HCT116 (cell line): Measurements from ENCODE around the gene SLAMF7. TPM values are rescaled to one million over a fixed set of nuclear protein-coding genes. Genes with fewer than 3 reads are reported as not detected.

Experiments
- ATAC-seq: fragments of 200-7000 bp; cut with Tn5 transposase; 2 replicates; pipeline ENCODE4 v1.9.1; 2020; ENCODE audit warnings: mild to moderate bottlenecking, moderate library complexity
- BruUV-seq: library from RNA; stranded (reverse); fragments of 400-500 nt; replicated peaks from 2 replicates; lab custom pipeline; 2021; lab: Mats Ljungman, UMichigan
- CTCF ChIA-PET: fragments of 300-600 bp; sonication (Branson Sonifier 250); formaldehyde crosslinking; loops from one replicate; lab custom pipeline; 2021; ENCODE audit warnings: antibody characterized with exemption; lab: Charles Lee
- POLR2A ChIA-PET: fragments of 300-600, 350-600 bp; sonication (Branson Sonifier 250); formaldehyde crosslinking; loops from one replicate; lab custom pipeline; 2021; ENCODE audit warnings: antibody characterized with exemption; lab: Charles Lee
- RAD21 ChIA-PET, 2 experiments: fragments of 300-600 bp; sonication (Branson Sonifier 250); formaldehyde crosslinking; loops; one replicate each; lab custom pipeline; 2023; ENCODE audit warnings: low total read pairs in 2 of 2; ENCODE audit not compliant: uncharacterized antibody in 2 of 2, unreplicated experiment in 2 of 2, low non-redundant PET in 1 of 2; lab: Charles Lee
- DNase-seq: peaks from one replicate; pipeline ENCODE4 v3.0.0-alpha.2; 2010; ENCODE audit warnings: low read depth, low spot score
- H2AFZ ChIP-seq: fragments of 200-600 bp; shearing (Covaris generic), sonication (generic); 2 replicates; pipeline ENCODE4 v1.6.1; 2017; ENCODE audit warnings: low read depth, mixed run types, mixed read lengths, antibody characterized with exemption, low read length; ENCODE audit not compliant: poor library complexity, severe bottlenecking
- H3K27ac ChIP-seq: 2 replicates; pipeline ENCODE4 v1.5.1; 2012; ENCODE audit warnings: low read depth, low read length
- H3K27me3 ChIP-seq: fragments of 200-600 bp; sonication (generic); 2 replicates; pipeline ENCODE4 v1.6.1; 2016; ENCODE audit warnings: mixed run types, low read length, mixed read lengths; ENCODE audit not compliant: insufficient read depth
- H3K36me3 ChIP-seq, 2 experiments: fragments of 200-500 bp in 1 of 2; fragments of 200-600 bp in 1 of 2; sonication (Bioruptor generic) in 1 of 2; sonication (generic) in 1 of 2; 2 replicates each; pipeline versions ENCODE4 v1.5.1 to v1.6.1; 2014 to 2016; ENCODE audit warnings: low read length in 2 of 2, inconsistent platforms in 1 of 2, mixed read lengths in 1 of 2, mixed run types in 1 of 2; ENCODE audit not compliant: insufficient read depth in 2 of 2, control insufficient read depth in 1 of 2
- H3K4me1 ChIP-seq, 2 experiments: fragments of 200-600 bp in 1 of 2; sonication (generic) in 1 of 2; 2 replicates each; pipeline versions ENCODE4 v1.5.1 to v1.6.1; 2012 to 2017; ENCODE audit warnings: low read length in 2 of 2, inconsistent platforms in 1 of 2, mild to moderate bottlenecking in 1 of 2, mixed read lengths in 1 of 2, mixed run types in 1 of 2, moderate library complexity in 1 of 2; ENCODE audit not compliant: insufficient read depth in 2 of 2, control insufficient read depth in 1 of 2
- H3K4me2 ChIP-seq: fragments of 200-600 bp; sonication (generic); 2 replicates; pipeline ENCODE4 v1.6.1; 2017; ENCODE audit warnings: mixed run types, low read length, mixed read lengths
- H3K4me3 ChIP-seq, 2 experiments: fragments of 200-600 bp in 1 of 2; sonication (generic) in 1 of 2; replicated peaks in 1 of 2; 2 replicates each; pipeline ENCODE4 v1.5.1; 2011 to 2016; ENCODE audit warnings: low read length in 2 of 2, control low read depth in 1 of 2, low read depth in 1 of 2, mild to moderate bottlenecking in 1 of 2, mixed read lengths in 1 of 2, mixed run types in 1 of 2
- H3K79me2 ChIP-seq: fragments of 200-600 bp; sonication (generic); 2 replicates; pipeline ENCODE4 v1.6.1; 2017; ENCODE audit warnings: mild to moderate bottlenecking, mixed run types, low read length, moderate library complexity, mixed read lengths; ENCODE audit not compliant: insufficient read depth
- H3K9ac ChIP-seq: fragments of 200-600 bp; sonication (generic); 2 replicates; pipeline ENCODE4 v1.6.1; 2016; ENCODE audit warnings: low read length, mixed read lengths
- H3K9me2 ChIP-seq: fragments of 200-600 bp; sonication (generic), shearing (Covaris generic); 2 replicates; pipeline ENCODE4 v1.6.1; 2017; ENCODE audit warnings: mixed run types, mild to moderate bottlenecking, moderate library complexity; ENCODE audit not compliant: insufficient read depth
- H3K9me3 ChIP-seq, 2 experiments: fragments of 200-500 bp in 1 of 2; fragments of 200-600 bp in 1 of 2; sonication (Bioruptor generic) in 1 of 2; sonication (generic) in 1 of 2; 2 replicates each; pipeline ENCODE4 v1.6.1; 2014 to 2017; ENCODE audit warnings: low read length in 2 of 2, mixed read lengths in 2 of 2, inconsistent platforms in 1 of 2, low read depth in 1 of 2, mild to moderate bottlenecking in 1 of 2, mixed run types in 1 of 2, moderate library complexity in 1 of 2; ENCODE audit not compliant: control insufficient read depth in 1 of 2, insufficient read depth in 1 of 2
- H4K20me1 ChIP-seq: fragments of 200-600 bp; sonication (generic), shearing (Covaris generic); 2 replicates; pipeline ENCODE4 v1.6.1; 2017; ENCODE audit warnings: mixed run types, mild to moderate bottlenecking, moderate library complexity; ENCODE audit not compliant: insufficient read depth
- CBX3 ChIP-seq: IDR thresholded peaks from 2 replicates; pipeline ENCODE4 v1.6.1; 2012; ENCODE audit warnings: low read depth
- EGR1 ChIP-seq: IDR thresholded peaks from 2 replicates; pipeline ENCODE4 v1.6.1; 2012; ENCODE audit warnings: low read depth
- ELF1 ChIP-seq: IDR thresholded peaks from 2 replicates; pipeline ENCODE4 v1.6.1; 2012; ENCODE audit warnings: low read depth, borderline replicate concordance
- EZH2 ChIP-seq: fragments of 200-600 bp; sonication (generic); IDR thresholded peaks from 2 replicates; pipeline ENCODE4 v1.6.1; 2017; ENCODE audit warnings: antibody characterized with exemption, mixed run types
- FOSL1 ChIP-seq: IDR thresholded peaks from 2 replicates; pipeline ENCODE4 v1.6.1; 2012; ENCODE audit warnings: low read depth
- JUND ChIP-seq: IDR thresholded peaks from 2 replicates; pipeline ENCODE4 v1.6.1; 2012
- POLR2A ChIP-seq: IDR thresholded peaks from 2 replicates; pipeline ENCODE4 v1.7.0; 2011; ENCODE audit warnings: borderline replicate concordance; ENCODE audit not compliant: insufficient read depth, insufficient read length; ENCODE audit errors: extremely low read depth
- POLR2AphosphoS5 ChIP-seq: IDR thresholded peaks from 2 replicates; pipeline ENCODE4 v1.6.1; 2011; ENCODE audit warnings: mild to moderate bottlenecking, low read depth, low read length, moderate library complexity
- RAD21 ChIP-seq: IDR thresholded peaks from 2 replicates; pipeline ENCODE4 v1.6.1; 2012; ENCODE audit warnings: low read depth, mild to moderate bottlenecking
- SIN3A ChIP-seq: IDR thresholded peaks from 2 replicates; pipeline ENCODE4 v1.6.1; 2012; ENCODE audit warnings: low read depth
- SP1 ChIP-seq: IDR thresholded peaks from 2 replicates; pipeline ENCODE4 v1.6.1; 2012; ENCODE audit warnings: low read depth
- SRF ChIP-seq: IDR thresholded peaks from 2 replicates; pipeline ENCODE4 v1.6.1; 2012; ENCODE audit warnings: low read depth
- TCF7L2 ChIP-seq: IDR thresholded peaks from 2 replicates; pipeline ENCODE4 v1.7.0; 2011; ENCODE audit warnings: borderline replicate concordance, inconsistent platforms; ENCODE audit not compliant: insufficient read depth, insufficient read length; ENCODE audit errors: extremely low read depth
- YY1 ChIP-seq: IDR thresholded peaks from 2 replicates; pipeline ENCODE4 v1.6.1; 2011; ENCODE audit warnings: low read length, low read depth, moderate library complexity, mild to moderate bottlenecking; ENCODE audit not compliant: insufficient replicate concordance; ENCODE audit errors: extremely low read depth
- ZFX ChIP-seq: fragments of 450-650 bp; IDR thresholded peaks from 2 replicates; pipeline ENCODE4 v1.6.1; 2017
- ZNF274 ChIP-seq: fragments of 200-500 bp; sonication (Bioruptor generic); IDR thresholded peaks from 2 replicates; pipeline ENCODE4 v1.6.1; 2014; ENCODE audit warnings: mild to moderate bottlenecking, low read depth, low read length, inconsistent platforms
- intact Hi-C: fragments of 100-400 bp; cut with micrococcal nuclease; formaldehyde crosslinking; loops from 2 replicates; pipeline ENCODE4 v1.10.0; 2022
- total RNA-seq: library from RNA; stranded (reverse); gene quantifications from one replicate; pipeline ENCODE4 v1.2.1, GENCODE V29; 2021; ENCODE audit not compliant: unreplicated experiment
- TF ChIP-seq, protein P1 (sequence below): IDR thresholded peaks from 2 replicates; pipeline ENCODE4 v1.6.1; 2012; ENCODE audit warnings: low read depth
- TF ChIP-seq, protein P2 (sequence below): IDR thresholded peaks from 2 replicates; pipeline ENCODE4 v1.6.1; 2012

SLAMF7 gene
- total RNA-seq, 1 experiment from 2014 or later, result 0.34 TPM

DNA sequence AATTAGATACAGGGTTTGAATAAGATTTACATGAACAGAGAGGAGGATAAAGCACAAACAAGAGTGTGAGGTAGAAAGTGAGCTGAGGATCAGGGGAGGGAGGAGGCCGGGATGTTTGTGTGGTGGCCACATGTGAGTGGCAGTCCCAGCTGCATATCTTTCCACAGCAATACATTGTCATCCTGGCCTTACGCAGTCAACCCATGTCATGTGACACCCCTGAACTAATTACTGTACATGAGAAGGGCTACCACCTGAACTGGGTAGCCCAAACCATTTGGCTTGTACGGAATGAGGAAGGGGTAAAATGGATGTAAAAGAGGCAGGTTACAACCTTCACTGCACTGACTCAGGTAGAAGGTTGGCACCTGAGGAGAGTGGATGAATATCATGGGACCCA, 4.2 kb downstream of the SLAMF7 start (continued):
- TF ChIP-seq JUND (no peak), ZNF274 (no peak)
- TF ChIP-seq, all 23 proteins: peak for 0

DNA sequence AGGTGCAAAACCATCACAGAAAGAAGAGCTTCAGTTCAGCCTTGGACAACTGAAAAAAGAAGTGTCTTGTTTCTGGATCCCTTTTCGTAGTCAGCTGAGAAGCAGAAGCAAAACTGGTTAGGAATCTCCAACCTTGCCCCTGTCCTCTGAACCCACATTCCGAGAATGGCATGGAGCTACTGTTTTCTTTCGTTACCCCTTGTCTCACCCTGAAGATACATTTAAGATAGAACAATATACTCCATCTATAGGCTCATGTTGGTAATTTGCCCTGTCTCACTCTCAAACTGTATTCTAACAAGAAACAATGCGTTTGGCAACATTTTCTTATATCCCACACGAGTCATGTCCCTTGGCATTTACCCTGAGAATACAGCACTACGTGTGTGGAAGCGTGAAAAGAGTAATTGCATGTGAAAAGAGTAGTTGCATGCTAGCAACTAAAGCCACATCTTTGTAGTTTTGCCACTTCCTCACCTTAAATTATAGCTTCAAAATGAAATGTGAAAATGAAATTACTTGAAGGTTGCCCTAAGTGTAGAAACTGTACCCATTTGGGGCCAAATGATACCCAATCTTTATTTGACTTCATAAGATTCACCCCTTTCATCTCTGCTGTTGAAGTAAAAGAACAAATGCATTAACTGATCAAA, 5.3 kb downstream of the SLAMF7 start:
- BruUV-seq, result no TSS peak
- Histone ChIP-seq H3K9me2 (no peaks in the 10 kb centered on the region), H3K27me3 (no peaks in the 10 kb centered on the region), H3K9ac (no peak overlapping the region), H3K4me3 (no peak overlapping the region), H4K20me1 (no peaks in the 10 kb centered on the region), H2AFZ (no peak overlapping the region), H3K4me2 (no peak overlapping the region), H3K27ac (no peak overlapping the region), H3K79me2 (no peaks in the 10 kb centered on the region), H3K9me3 (no peaks in the 10 kb centered on the region), H3K36me3 (no peaks in the 10 kb centered on the region), H3K4me1 (peaks cover 0 to under 1% of the 10 kb centered on the region in 2 experiments; a peak in 1 of 4 replicates)
- ATAC-seq, result no peak
- RAD21 ChIA-PET, result no interaction called here
- DNase-seq, result no peak
- CTCF ChIA-PET, result interaction anchor here (1.3 kb wide), 1 partner anchor 90 kb away, joined by 3 read pairs; no protein-coding TSS in a partner anchor
- POLR2A ChIA-PET, result no interaction called here
- TF ChIP-seq TCF7L2 (no peak), POLR2A (no peak), ELF1 (no peak), RAD21 (no peak), JUND (no peak), SRF (no peak), ZFX (no peak), SP1 (no peak), SIN3A (no peak), POLR2AphosphoS5 (no peak), EZH2 (no peak), ZNF274 (no peak), EGR1 (no peak), CBX3 (no peak), FOSL1 (no peak), YY1 (no peak)
- TF ChIP-seq, protein P1, sequence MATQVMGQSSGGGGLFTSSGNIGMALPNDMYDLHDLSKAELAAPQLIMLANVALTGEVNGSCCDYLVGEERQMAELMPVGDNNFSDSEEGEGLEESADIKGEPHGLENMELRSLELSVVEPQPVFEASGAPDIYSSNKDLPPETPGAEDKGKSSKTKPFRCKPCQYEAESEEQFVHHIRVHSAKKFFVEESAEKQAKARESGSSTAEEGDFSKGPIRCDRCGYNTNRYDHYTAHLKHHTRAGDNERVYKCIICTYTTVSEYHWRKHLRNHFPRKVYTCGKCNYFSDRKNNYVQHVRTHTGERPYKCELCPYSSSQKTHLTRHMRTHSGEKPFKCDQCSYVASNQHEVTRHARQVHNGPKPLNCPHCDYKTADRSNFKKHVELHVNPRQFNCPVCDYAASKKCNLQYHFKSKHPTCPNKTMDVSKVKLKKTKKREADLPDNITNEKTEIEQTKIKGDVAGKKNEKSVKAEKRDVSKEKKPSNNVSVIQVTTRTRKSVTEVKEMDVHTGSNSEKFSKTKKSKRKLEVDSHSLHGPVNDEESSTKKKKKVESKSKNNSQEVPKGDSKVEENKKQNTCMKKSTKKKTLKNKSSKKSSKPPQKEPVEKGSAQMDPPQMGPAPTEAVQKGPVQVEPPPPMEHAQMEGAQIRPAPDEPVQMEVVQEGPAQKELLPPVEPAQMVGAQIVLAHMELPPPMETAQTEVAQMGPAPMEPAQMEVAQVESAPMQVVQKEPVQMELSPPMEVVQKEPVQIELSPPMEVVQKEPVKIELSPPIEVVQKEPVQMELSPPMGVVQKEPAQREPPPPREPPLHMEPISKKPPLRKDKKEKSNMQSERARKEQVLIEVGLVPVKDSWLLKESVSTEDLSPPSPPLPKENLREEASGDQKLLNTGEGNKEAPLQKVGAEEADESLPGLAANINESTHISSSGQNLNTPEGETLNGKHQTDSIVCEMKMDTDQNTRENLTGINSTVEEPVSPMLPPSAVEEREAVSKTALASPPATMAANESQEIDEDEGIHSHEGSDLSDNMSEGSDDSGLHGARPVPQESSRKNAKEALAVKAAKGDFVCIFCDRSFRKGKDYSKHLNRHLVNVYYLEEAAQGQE, result no peak
- TF ChIP-seq, protein P2, sequence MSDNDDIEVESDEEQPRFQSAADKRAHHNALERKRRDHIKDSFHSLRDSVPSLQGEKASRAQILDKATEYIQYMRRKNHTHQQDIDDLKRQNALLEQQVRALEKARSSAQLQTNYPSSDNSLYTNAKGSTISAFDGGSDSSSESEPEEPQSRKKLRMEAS, result no peak
- intact Hi-C loops, result no loop called here
